Loucy (cell line): ENCODE data around the gene MAP3K10.

Experiments used
- H2AFZ ChIP-seq: fragments of 200-600 bp; sonication (generic); 2 replicates; pipeline ENCODE4 v1.6.0; 2016; ENCODE audit warnings: antibody characterized with exemption, mild to moderate bottlenecking, low read length, moderate library complexity
- H3F3A ChIP-seq: fragments of 200-600 bp; 2 replicates; pipeline ENCODE4 v1.6.0; 2016; ENCODE audit warnings: antibody characterized with exemption, low read depth, mild to moderate bottlenecking
- H3K27me3 ChIP-seq: fragments of 200-600 bp; sonication (generic); 2 replicates; pipeline ENCODE4 v1.6.1; 2014; ENCODE audit warnings: low read length, mild to moderate bottlenecking; ENCODE audit not compliant: insufficient read depth, poor library complexity, severe bottlenecking
- H3K36me3 ChIP-seq: fragments of 200-600 bp; sonication (generic); 2 replicates; pipeline ENCODE4 v1.6.1; 2016; ENCODE audit warnings: low read length; ENCODE audit not compliant: insufficient read depth
- H3K4me1 ChIP-seq: fragments of 200-600 bp; sonication (generic); 2 replicates; pipeline ENCODE4 v1.5.1; 2014; ENCODE audit warnings: low read length, mild to moderate bottlenecking; ENCODE audit not compliant: insufficient read depth, poor library complexity, severe bottlenecking
- H3K4me2 ChIP-seq: fragments of 200-600 bp; sonication (generic); 2 replicates; pipeline ENCODE4 v1.6.0; 2014; ENCODE audit warnings: antibody characterized with exemption, low read length, low read depth, mild to moderate bottlenecking; ENCODE audit not compliant: poor library complexity, severe bottlenecking
- H3K4me3 ChIP-seq: fragments of 200-600 bp; sonication (generic); 2 replicates; pipeline ENCODE4 v1.5.1; 2014; ENCODE audit warnings: low read length, mild to moderate bottlenecking, mixed read lengths; ENCODE audit not compliant: poor library complexity, severe bottlenecking
- H3K79me2 ChIP-seq: fragments of 200-600 bp; sonication (generic); 2 replicates; pipeline ENCODE4 v1.6.1; 2014; ENCODE audit warnings: low read length; ENCODE audit not compliant: insufficient read depth
- H3K9ac ChIP-seq: fragments of 200-600 bp; sonication (generic); 2 replicates; pipeline ENCODE4 v1.6.0; 2014; ENCODE audit warnings: mild to moderate bottlenecking, low read depth, low read length, moderate library complexity; ENCODE audit not compliant: poor library complexity, severe bottlenecking
- H3K9me2 ChIP-seq: fragments of 200-600 bp; sonication (generic); replicated peaks from 2 replicates; pipeline ENCODE4 v1.6.1; 2016; ENCODE audit warnings: low read depth, low read length, mixed read lengths
- H3K9me3 ChIP-seq: fragments of 200-600 bp; sonication (generic); 2 replicates; pipeline ENCODE4 v1.6.1; 2014; ENCODE audit warnings: mild to moderate bottlenecking, antibody characterized with exemption, low read length, low read depth; ENCODE audit not compliant: insufficient read depth
- H4K20me1 ChIP-seq: fragments of 200-600 bp; sonication (generic); 2 replicates; pipeline ENCODE4 v1.6.0; 2014; ENCODE audit warnings: antibody characterized with exemption, low read length, mild to moderate bottlenecking; ENCODE audit not compliant: insufficient read depth, poor library complexity, severe bottlenecking
- CTCF ChIP-seq: fragments of 200-600 bp; sonication (generic); conservative IDR thresholded peaks from 2 replicates; pipeline ENCODE4 v1.5.1; 2014; ENCODE audit warnings: mild to moderate bottlenecking, antibody characterized with exemption, low read length
- EZH2phosphoT487 ChIP-seq: fragments of 200-600 bp; IDR thresholded peaks from 2 replicates; pipeline ENCODE4 v1.6.1; 2018; ENCODE audit warnings: antibody characterized with exemption, mild to moderate bottlenecking, moderate library complexity, borderline replicate concordance

Gene MAP3K10

DNA sequence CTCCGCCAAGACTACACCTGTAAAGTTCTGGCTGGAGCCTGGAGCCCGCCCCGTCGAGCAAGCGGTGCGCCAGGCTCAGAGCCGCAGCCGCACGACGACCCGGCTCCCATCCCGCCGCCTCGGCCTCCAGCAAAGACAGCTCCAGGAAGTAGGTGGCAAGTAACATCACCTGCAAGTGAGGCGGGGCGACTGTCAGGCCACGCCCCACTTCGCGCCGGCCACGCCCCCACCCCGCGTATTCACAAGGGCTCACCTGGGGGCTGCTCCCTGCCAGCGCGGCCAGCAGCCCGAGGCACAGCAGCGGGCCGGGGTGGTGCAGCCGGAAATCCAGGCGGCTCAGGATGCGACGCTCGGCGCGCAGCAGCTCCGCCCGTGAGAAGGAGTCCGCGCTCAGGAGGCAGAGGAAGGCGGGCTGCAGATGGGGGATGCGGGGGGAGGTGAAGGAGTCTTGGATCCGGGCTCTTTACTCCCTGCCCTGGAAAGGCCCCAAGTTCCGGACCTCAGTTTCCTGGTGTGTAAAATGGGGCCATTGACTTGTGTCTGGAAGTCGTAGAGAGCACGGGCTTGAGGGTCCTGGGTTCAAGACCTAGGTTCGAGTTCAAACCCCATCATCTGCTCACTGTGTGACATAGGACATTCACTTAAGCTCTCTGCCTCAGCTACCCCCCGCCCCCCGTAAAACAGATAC, 32.1 kb downstream of the MAP3K10 start:
- Histone ChIP-seq H3K27me3 (no peaks in the 10 kb centered on the region), H3F3A (no peaks in the 10 kb centered on the region), H3K36me3 (no peaks in the 10 kb centered on the region), H3K4me2 (no peak overlapping the region), H2AFZ (no peak overlapping the region), H3K4me1 (no peaks in the 10 kb centered on the region), H3K79me2 (no peaks in the 10 kb centered on the region), H4K20me1 (no peaks in the 10 kb centered on the region), H3K4me3 (no peak overlapping the region), H3K9me3 (no peaks in the 10 kb centered on the region), H3K9me2 (no peaks in the 10 kb centered on the region), H3K9ac (no peak overlapping the region)
- no peak for TF ChIP-seq CTCF
- TF ChIP-seq EZH2phosphoT487, result no peak

DNA sequence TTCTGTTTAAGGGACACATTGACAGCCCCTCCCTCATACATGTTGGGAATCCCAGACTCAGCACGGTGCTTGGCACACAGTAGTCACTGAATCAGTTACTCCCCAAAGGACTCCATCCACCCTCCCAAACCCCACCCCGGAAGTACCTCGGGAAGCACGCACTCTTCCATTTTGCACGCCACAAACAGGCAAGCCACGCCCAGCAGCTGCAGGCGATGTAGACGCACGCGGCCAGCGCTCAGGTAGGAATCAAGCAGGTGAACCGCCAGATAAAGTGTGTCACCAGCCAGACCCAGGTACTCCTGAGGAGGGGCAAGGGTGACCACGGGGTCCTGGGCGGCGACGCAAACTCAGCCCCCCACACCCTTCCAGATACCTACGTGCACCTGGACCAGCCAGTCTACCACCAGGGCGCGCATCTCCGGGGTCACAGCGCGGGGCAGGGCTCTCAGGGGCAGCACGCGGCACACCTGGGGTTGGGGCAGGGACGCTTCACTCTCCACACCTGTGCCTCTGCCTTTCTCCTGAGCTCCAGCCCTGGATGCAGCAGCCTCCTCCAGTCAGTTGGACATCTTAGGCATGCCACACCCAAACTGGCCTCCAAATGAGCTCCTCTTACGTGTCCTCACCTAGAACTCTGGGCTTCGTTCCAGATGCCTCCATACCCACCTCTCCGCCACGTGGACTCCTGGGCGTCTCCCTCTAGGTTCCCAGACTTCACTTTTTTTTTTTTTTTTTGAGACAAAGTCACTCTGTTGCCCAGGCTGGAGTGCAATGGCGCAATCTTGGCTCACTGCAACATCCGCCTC, 33.3 kb downstream of the MAP3K10 start:
- no peak overlapping the region for H3K4me2 ChIP-seq
- no peaks in the 10 kb centered on the region for H3K27me3 ChIP-seq
- H3K9me2 ChIP-seq, result no peaks in the 10 kb centered on the region
- no peaks in the 10 kb centered on the region for H3K79me2 ChIP-seq
- no peak overlapping the region for H3K9ac ChIP-seq
- no peak overlapping the region for H2AFZ ChIP-seq
- no peak overlapping the region for H3K4me3 ChIP-seq
- no peaks in the 10 kb centered on the region for H3K36me3 ChIP-seq
- H3F3A ChIP-seq, result no peaks in the 10 kb centered on the region
- no peaks in the 10 kb centered on the region for H3K4me1 ChIP-seq
- H4K20me1 ChIP-seq, result no peaks in the 10 kb centered on the region
- TF ChIP-seq CTCF, result no peak
- TF ChIP-seq EZH2phosphoT487, result no peak
- no peaks in the 10 kb centered on the region for H3K9me3 ChIP-seq

GRCh38 chr19:40225440-40226305, 34.4 kb downstream of the MAP3K10 start:
- no peaks in the 10 kb centered on the region for H3K9me3 ChIP-seq
- H3K79me2 ChIP-seq, result no peaks in the 10 kb centered on the region
- H3K4me3 ChIP-seq, result no peak overlapping the region
- H3K4me1 ChIP-seq, result no peaks in the 10 kb centered on the region
- no peak overlapping the region for H2AFZ ChIP-seq
- H3K9me2 ChIP-seq, result no peaks in the 10 kb centered on the region
- TF ChIP-seq CTCF, result no peak
- no peak for TF ChIP-seq EZH2phosphoT487
- H4K20me1 ChIP-seq, result no peaks in the 10 kb centered on the region
- no peak overlapping the region for H3K9ac ChIP-seq
- no peaks in the 10 kb centered on the region for H3K27me3 ChIP-seq
- no peaks in the 10 kb centered on the region for H3K36me3 ChIP-seq
- no peaks in the 10 kb centered on the region for H3F3A ChIP-seq
- no peak overlapping the region for H3K4me2 ChIP-seq
